Measurements from ENCODE around the gene AP3S1. TPM values are rescaled to one million over a fixed set of nuclear protein-coding genes. Genes with fewer than 3 reads are reported as not detected.

Gene AP3S1
- total RNA-seq, 6 donors from 2014 or later = 8.9 to 81.1 (median 46.5) TPM

- no peak overlapping the region for H3K4me3 ChIP-seq
- ATAC-seq (ENCODE audit: low FRiP score in 2 of 2) (no peak), DNase-seq (peak in 1 of 2 donors; percentile 17)
- no peaks in the 10 kb centered on the region for H3K27me3 ChIP-seq
- 89 to 93% methylated on average over 10 of the region's 10 CpGs for WGBS, 2 donors
- no peaks in the 10 kb centered on the region for H3K9me3 ChIP-seq
- no peaks in the 10 kb centered on the region for H3K4me1 ChIP-seq
- no peaks in the 10 kb centered on the region for H3K36me3 ChIP-seq
- H3K27ac ChIP-seq = no peak overlapping the region
- TF ChIP-seq POLR2A (IDR thresholded peaks at IDR 0.05) (no peak), POLR2AphosphoS5 (IDR thresholded peaks at IDR 0.05) (no peak), CTCF (IDR thresholded peaks at IDR 0.05) (no peak), EP300 (IDR thresholded peaks at IDR 0.05) (no peak)
Measured at GRCh38 chr5:115934388-115934974, 92.7 kb downstream of the AP3S1 start.

- ATAC-seq (ENCODE audit: low FRiP score in 2 of 2) = no peak
- DNase-seq = no peak
- Histone ChIP-seq H3K9me3 (no peaks in the 10 kb centered on the region), H3K27ac (no peak overlapping the region), H3K36me3 (no peaks in the 10 kb centered on the region), H3K4me3 (no peak overlapping the region), H3K27me3 (no peaks in the 10 kb centered on the region), H3K4me1 (no peaks in the 10 kb centered on the region)
- TF ChIP-seq EP300 (IDR thresholded peaks at IDR 0.05) (no peak), POLR2A (IDR thresholded peaks at IDR 0.05) (no peak), CTCF (IDR thresholded peaks at IDR 0.05) (no peak), POLR2AphosphoS5 (IDR thresholded peaks at IDR 0.05) (no peak)
- WGBS, 2 donors = 100% methylated on average over 1 of the region's 1 CpG
Measured at GRCh38 chr5:115936031-115936430, 94.3 kb downstream of the AP3S1 start.

GRCh38 chr5:115939059-115939458 is 97.3 kb downstream of the AP3S1 start:
- Histone ChIP-seq H3K4me3 (no peak overlapping the region), H3K36me3 (no peaks in the 10 kb centered on the region), H3K4me1 (no peaks in the 10 kb centered on the region), H3K9me3 (no peaks in the 10 kb centered on the region), H3K27ac (no peak overlapping the region), H3K27me3 (no peaks in the 10 kb centered on the region)
- TF ChIP-seq POLR2A (IDR thresholded peaks at IDR 0.05) (no peak), POLR2AphosphoS5 (IDR thresholded peaks at IDR 0.05) (no peak), EP300 (IDR thresholded peaks at IDR 0.05) (no peak), CTCF (IDR thresholded peaks at IDR 0.05) (no peak)
- 63 to 78% methylated on average over 4 of the region's 4 CpGs for WGBS, 2 donors
- DNase-seq (no peak), ATAC-seq (ENCODE audit: low FRiP score in 2 of 2) (no peak)

- Histone ChIP-seq H3K27me3 (no peaks in the 10 kb centered on the region), H3K9me3 (no peaks in the 10 kb centered on the region), H3K36me3 (no peaks in the 10 kb centered on the region), H3K4me1 (no peaks in the 10 kb centered on the region), H3K27ac (no peak overlapping the region), H3K4me3 (no peak overlapping the region)
- no peak for DNase-seq
- peak in 1 of 2 donors; percentile 48 for ATAC-seq (ENCODE audit: low FRiP score in 2 of 2)
- 77 to 81% methylated on average over 3 of the region's 4 CpGs for WGBS, 2 donors
- no peak for TF ChIP-seq POLR2A (IDR thresholded peaks at IDR 0.05)
- no peak for TF ChIP-seq POLR2AphosphoS5 (IDR thresholded peaks at IDR 0.05)
- TF ChIP-seq CTCF (IDR thresholded peaks at IDR 0.05) = no peak
- no peak for TF ChIP-seq EP300 (IDR thresholded peaks at IDR 0.05)
Measured at GRCh38 chr5:115940080-115940810, 98.5 kb downstream of the AP3S1 start.

Measured in upper lobe of left lung (tissue), 6 donors.